ENCODE results near the gene CRTC2. TPM values are rescaled to one million over a fixed set of nuclear protein-coding genes. Genes with fewer than 3 reads are reported as not detected.

Gene CRTC2
- total and polyA plus RNA-seq, 2 experiments from 2014 or later: 10.6 to 20.7 TPM

DNA sequence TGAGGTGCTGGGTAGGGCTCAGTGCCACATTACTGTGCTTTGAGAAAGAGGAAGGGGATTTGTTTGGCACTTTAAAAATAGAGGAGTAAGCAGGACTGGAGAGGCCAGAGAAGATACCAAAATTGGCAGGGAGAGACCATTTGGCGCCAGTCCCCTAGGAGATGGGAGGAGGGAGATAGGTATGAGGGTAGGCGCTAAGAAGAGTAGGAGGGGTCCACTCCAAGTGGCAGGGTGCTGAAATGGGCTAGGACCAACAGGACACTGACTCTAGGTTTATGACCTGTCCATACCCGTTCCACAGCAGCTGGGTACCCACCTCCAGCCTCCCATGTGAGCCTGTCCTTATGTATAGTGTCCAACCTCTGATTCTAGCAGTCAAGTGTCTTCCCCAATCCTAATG is 1.0 kb upstream of the CRTC2 start:
- TF ChIP-seq, protein P1, sequence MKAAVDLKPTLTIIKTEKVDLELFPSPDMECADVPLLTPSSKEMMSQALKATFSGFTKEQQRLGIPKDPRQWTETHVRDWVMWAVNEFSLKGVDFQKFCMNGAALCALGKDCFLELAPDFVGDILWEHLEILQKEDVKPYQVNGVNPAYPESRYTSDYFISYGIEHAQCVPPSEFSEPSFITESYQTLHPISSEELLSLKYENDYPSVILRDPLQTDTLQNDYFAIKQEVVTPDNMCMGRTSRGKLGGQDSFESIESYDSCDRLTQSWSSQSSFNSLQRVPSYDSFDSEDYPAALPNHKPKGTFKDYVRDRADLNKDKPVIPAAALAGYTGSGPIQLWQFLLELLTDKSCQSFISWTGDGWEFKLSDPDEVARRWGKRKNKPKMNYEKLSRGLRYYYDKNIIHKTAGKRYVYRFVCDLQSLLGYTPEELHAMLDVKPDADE (IDR thresholded peaks at IDR 0.05): no peak
- TF ChIP-seq JUNB (IDR thresholded peaks at IDR 0.05; ENCODE audit: unreplicated experiment): no peak
- TF ChIP-seq EZH2phosphoT487 (IDR thresholded peaks at IDR 0.05; ENCODE audit: unreplicated experiment): no peak
- no peak for TF ChIP-seq ZNF331 (CRISPR knock-in tag; IDR thresholded peaks at IDR 0.05; ENCODE audit: low read depth)
- TF ChIP-seq, protein P2, sequence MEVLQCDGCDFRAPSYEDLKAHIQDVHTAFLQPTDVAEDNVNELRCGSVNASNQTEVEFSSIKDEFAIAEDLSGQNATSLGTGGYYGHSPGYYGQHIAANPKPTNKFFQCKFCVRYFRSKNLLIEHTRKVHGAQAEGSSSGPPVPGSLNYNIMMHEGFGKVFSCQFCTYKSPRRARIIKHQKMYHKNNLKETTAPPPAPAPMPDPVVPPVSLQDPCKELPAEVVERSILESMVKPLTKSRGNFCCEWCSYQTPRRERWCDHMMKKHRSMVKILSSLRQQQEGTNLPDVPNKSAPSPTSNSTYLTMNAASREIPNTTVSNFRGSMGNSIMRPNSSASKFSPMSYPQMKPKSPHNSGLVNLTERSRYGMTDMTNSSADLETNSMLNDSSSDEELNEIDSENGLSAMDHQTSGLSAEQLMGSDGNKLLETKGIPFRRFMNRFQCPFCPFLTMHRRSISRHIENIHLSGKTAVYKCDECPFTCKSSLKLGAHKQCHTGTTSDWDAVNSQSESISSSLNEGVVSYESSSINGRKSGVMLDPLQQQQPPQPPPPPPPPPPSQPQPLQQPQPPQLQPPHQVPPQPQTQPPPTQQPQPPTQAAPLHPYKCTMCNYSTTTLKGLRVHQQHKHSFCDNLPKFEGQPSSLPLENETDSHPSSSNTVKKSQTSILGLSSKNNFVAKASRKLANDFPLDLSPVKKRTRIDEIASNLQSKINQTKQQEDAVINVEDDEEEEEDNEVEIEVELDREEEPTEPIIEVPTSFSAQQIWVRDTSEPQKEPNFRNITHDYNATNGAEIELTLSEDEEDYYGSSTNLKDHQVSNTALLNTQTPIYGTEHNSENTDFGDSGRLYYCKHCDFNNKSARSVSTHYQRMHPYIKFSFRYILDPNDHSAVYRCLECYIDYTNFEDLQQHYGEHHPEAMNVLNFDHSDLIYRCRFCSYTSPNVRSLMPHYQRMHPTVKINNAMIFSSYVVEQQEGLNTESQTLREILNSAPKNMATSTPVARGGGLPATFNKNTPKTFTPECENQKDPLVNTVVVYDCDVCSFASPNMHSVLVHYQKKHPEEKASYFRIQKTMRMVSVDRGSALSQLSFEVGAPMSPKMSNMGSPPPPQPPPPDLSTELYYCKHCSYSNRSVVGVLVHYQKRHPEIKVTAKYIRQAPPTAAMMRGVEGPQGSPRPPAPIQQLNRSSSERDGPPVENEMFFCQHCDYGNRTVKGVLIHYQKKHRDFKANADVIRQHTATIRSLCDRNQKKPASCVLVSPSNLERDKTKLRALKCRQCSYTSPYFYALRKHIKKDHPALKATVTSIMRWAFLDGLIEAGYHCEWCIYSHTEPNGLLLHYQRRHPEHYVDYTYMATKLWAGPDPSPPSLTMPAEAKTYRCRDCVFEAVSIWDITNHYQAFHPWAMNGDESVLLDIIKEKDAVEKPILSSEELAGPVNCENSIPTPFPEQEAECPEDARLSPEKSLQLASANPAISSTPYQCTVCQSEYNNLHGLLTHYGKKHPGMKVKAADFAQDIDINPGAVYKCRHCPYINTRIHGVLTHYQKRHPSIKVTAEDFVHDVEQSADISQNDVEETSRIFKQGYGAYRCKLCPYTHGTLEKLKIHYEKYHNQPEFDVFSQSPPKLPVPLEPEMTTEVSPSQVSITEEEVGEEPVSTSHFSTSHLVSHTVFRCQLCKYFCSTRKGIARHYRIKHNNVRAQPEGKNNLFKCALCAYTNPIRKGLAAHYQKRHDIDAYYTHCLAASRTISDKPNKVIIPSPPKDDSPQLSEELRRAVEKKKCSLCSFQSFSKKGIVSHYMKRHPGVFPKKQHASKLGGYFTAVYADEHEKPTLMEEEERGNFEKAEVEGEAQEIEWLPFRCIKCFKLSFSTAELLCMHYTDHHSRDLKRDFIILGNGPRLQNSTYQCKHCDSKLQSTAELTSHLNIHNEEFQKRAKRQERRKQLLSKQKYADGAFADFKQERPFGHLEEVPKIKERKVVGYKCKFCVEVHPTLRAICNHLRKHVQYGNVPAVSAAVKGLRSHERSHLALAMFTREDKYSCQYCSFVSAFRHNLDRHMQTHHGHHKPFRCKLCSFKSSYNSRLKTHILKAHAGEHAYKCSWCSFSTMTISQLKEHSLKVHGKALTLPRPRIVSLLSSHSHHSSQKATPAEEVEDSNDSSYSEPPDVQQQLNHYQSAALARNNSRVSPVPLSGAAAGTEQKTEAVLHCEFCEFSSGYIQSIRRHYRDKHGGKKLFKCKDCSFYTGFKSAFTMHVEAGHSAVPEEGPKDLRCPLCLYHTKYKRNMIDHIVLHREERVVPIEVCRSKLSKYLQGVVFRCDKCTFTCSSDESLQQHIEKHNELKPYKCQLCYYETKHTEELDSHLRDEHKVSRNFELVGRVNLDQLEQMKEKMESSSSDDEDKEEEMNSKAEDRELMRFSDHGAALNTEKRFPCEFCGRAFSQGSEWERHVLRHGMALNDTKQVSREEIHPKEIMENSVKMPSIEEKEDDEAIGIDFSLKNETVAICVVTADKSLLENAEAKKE (CRISPR knock-in tag; IDR thresholded peaks at IDR 0.05): no peak
- TF ChIP-seq POLR2AphosphoS5 (IDR thresholded peaks at IDR 0.05; ENCODE audit: low read depth): no peak
- TF ChIP-seq NANOG (IDR thresholded peaks at IDR 0.05; ENCODE audit: borderline replicate concordance): no peak
- TF ChIP-seq, protein P3, sequence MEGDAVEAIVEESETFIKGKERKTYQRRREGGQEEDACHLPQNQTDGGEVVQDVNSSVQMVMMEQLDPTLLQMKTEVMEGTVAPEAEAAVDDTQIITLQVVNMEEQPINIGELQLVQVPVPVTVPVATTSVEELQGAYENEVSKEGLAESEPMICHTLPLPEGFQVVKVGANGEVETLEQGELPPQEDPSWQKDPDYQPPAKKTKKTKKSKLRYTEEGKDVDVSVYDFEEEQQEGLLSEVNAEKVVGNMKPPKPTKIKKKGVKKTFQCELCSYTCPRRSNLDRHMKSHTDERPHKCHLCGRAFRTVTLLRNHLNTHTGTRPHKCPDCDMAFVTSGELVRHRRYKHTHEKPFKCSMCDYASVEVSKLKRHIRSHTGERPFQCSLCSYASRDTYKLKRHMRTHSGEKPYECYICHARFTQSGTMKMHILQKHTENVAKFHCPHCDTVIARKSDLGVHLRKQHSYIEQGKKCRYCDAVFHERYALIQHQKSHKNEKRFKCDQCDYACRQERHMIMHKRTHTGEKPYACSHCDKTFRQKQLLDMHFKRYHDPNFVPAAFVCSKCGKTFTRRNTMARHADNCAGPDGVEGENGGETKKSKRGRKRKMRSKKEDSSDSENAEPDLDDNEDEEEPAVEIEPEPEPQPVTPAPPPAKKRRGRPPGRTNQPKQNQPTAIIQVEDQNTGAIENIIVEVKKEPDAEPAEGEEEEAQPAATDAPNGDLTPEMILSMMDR (conservative IDR thresholded peaks at IDR 0.05; ENCODE audit: low read depth in 2 of 2): no peak
- TF ChIP-seq STAT1 (IDR thresholded peaks at IDR 0.05; ENCODE audit: unreplicated experiment): no peak
- TF ChIP-seq, protein P4, sequence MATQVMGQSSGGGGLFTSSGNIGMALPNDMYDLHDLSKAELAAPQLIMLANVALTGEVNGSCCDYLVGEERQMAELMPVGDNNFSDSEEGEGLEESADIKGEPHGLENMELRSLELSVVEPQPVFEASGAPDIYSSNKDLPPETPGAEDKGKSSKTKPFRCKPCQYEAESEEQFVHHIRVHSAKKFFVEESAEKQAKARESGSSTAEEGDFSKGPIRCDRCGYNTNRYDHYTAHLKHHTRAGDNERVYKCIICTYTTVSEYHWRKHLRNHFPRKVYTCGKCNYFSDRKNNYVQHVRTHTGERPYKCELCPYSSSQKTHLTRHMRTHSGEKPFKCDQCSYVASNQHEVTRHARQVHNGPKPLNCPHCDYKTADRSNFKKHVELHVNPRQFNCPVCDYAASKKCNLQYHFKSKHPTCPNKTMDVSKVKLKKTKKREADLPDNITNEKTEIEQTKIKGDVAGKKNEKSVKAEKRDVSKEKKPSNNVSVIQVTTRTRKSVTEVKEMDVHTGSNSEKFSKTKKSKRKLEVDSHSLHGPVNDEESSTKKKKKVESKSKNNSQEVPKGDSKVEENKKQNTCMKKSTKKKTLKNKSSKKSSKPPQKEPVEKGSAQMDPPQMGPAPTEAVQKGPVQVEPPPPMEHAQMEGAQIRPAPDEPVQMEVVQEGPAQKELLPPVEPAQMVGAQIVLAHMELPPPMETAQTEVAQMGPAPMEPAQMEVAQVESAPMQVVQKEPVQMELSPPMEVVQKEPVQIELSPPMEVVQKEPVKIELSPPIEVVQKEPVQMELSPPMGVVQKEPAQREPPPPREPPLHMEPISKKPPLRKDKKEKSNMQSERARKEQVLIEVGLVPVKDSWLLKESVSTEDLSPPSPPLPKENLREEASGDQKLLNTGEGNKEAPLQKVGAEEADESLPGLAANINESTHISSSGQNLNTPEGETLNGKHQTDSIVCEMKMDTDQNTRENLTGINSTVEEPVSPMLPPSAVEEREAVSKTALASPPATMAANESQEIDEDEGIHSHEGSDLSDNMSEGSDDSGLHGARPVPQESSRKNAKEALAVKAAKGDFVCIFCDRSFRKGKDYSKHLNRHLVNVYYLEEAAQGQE (IDR thresholded peaks at IDR 0.05; ENCODE audit: unreplicated experiment): no peak
- no peak for TF ChIP-seq ZNF114 (CRISPR knock-in tag; IDR thresholded peaks at IDR 0.05)
- no peak for TF ChIP-seq EZH2 (IDR thresholded peaks at IDR 0.05; ENCODE audit: low read depth, unreplicated experiment)
- TF ChIP-seq CREB1 (CRISPR knock-in tag; IDR thresholded peaks at IDR 0.05; ENCODE audit: low read depth): no peak
- H3K9me3 Mint-ChIP-seq: peaks cover 3% of the 10 kb centered on the region; the same call in 2 of the 3 replicates
- DNase-seq (ENCODE audit: low spot score): peak; percentile 19
- H3K36me3 ChIP-seq (ENCODE audit: insufficient read depth): peaks cover 14% of the 10 kb centered on the region
- H3K4me3 ChIP-seq: peak overlapping the region; percentile 31; the same call in 1 of the 2 replicates
- H4K20me1 ChIP-seq (replicated peaks; ENCODE audit: insufficient read depth): peaks cover 18% of the 10 kb centered on the region
- peaks cover 65% of the 10 kb centered on the region for H3K79me2 ChIP-seq (replicated peaks; ENCODE audit: insufficient read depth)
- no peaks in the 10 kb centered on the region for H3K9me2 ChIP-seq (ENCODE audit: insufficient read depth)
- peak overlapping the region; percentile 19; the same call in 1 of the 2 replicates for H3K4me2 ChIP-seq
- peak overlapping the region; percentile 67 for H3K27ac ChIP-seq (ENCODE audit: low read depth)
- peaks cover 26% of the 10 kb centered on the region for H3K27me3 Mint-ChIP-seq (ENCODE audit: insufficient read depth, low read depth, poor library complexity)
- no peaks in the 10 kb centered on the region for H3K27me3 ChIP-seq (ENCODE audit: insufficient read depth)
- peaks cover 37% of the 10 kb centered on the region for H3F3A ChIP-seq (replicated peaks; ENCODE audit: low read depth)
- no peak overlapping the region for H2AFZ ChIP-seq
- H3K4me1 ChIP-seq (ENCODE audit: insufficient read depth): peaks cover 31% of the 10 kb centered on the region
- peaks cover 44% of the 10 kb centered on the region for H3K4me1 Mint-ChIP-seq
- H3K36me3 Mint-ChIP-seq (ENCODE audit: low read depth): peaks cover 36% of the 10 kb centered on the region
- peak overlapping the region; percentile 99; the same call in 2 of the 3 replicates for H3K4me3 Mint-ChIP-seq
- peak overlapping the region; percentile 63; the same call in 1 of the 2 replicates for H3K27ac Mint-ChIP-seq
- ATAC-seq: no peak
